Activated CD4-positive, alpha-beta T cell treated with anti-CD3 and anti-CD28 coated beads for 36 hours (primary cell): ENCODE measurements around the gene MACF1. TPM values are rescaled to one million over a fixed set of nuclear protein-coding genes. Genes with fewer than 3 reads are reported as not detected.
"Not testable (repeated sequence)": the region's sequence is repeated elsewhere in the genome, so short reads cannot be mapped to it uniquely, and the experiment has no call there.

Experiments used
- ATAC-seq: fragments of 200-7000 bp; cut with Tn5 transposase; one replicate; pipeline ENCODE4 v1.10.0; 2021; ENCODE audit warnings: mild to moderate bottlenecking, moderate library complexity
- CTCF ChIA-PET: fragments of 350-600 bp; sonication (Branson Sonifier 250); formaldehyde crosslinking; loops from one replicate; lab custom pipeline; 2021; ENCODE audit warnings: antibody characterized with exemption; lab: Charles Lee
- POLR2A ChIA-PET: fragments of 350-600 bp; sonication (Branson Sonifier 250); formaldehyde crosslinking; loops from one replicate; lab custom pipeline; 2021; ENCODE audit warnings: antibody characterized with exemption, inconsistent platforms; lab: Charles Lee
- DNase-seq: peaks from one replicate; pipeline ENCODE4 v3.0.0-alpha.2; 2020
- H3K27ac Mint-ChIP-seq: one replicate; pipeline ENCODE4 v1.8.0; 2021; ENCODE audit warnings: mixed read lengths
- H3K27me3 Mint-ChIP-seq: one replicate; pipeline ENCODE4 v1.8.0; 2021; ENCODE audit warnings: mixed read lengths
- H3K36me3 Mint-ChIP-seq: one replicate; pipeline ENCODE4 v1.8.0; 2021; ENCODE audit warnings: low read depth, mixed read lengths
- H3K4me1 Mint-ChIP-seq: one replicate; pipeline ENCODE4 v1.8.0; 2021; ENCODE audit warnings: mixed read lengths
- H3K4me3 Mint-ChIP-seq: one replicate; pipeline ENCODE4 v1.8.0; 2021; ENCODE audit warnings: mild to moderate bottlenecking, moderate library complexity, mixed read lengths
- H3K9me3 Mint-ChIP-seq: one replicate; pipeline ENCODE4 v1.8.0; 2021; ENCODE audit warnings: low read depth, mixed read lengths
- intact Hi-C, 2 experiments: fragments of 100-400 bp; cut with DNase I in 1 of 2; cut with micrococcal nuclease in 1 of 2; formaldehyde crosslinking; loops; one replicate each; pipeline versions ENCODE4 v1.14.2 to v1.15.1; 2022 to 2024; cut with DNase I, micrococcal nuclease
- total RNA-seq, 2 experiments: library from RNA; stranded (reverse); gene quantifications; one replicate each; pipeline ENCODE4 v1.2.3, GENCODE V29; 2021

Gene MACF1
- total RNA-seq, 2 experiments from 2014 or later = 192 to 195 TPM

DNA sequence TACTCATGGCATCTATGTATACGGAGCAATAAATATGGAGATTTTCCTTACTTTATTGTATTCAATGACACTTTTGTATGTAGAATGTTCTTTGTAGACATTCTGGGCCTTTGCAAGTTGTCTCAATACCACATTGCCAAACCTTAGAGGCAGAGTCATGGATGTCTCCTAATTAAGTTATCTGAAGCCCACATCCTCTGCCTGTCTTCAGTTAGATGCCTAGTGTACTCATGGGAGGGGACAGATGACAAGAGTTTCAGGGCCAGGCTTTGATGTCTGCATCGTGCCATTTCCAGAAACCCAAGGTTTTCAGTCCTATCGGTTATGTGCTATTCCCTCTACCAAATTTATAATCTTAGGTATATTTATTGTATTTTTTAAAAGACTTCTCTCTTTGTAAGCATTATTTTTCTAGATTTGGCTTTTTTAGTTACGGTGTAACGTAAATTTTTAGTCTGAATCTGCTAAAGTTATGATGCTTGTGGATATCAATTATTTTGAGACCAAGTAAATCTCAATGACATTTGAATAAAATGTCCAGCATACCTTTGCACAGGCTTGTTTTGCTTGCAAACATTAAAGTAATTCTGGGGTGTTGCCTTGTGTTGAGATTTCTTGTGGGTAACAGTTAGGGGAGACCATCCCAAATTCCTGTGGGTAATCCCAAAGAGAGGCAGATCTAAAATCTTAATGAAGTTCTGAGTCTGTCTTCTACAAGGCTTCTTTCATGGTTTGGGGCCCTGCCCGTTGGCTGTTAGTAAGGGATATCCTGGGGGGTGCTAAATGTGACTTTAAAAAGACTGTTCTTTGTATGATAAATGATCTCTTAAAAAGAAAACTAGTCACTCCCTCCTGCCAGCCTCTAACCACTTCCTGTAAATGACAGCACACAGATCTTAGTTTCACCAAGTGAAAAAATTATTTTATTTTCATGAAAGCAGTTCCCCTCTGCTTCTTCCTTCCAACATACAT lies 8.0 kb upstream of the MACF1 start:
- DNase-seq = peak; percentile 78
- ChIA-PET CTCF (interaction anchor here (0.8 to 1.2 kb wide), 3 partner anchors 12 to 99 kb away, joined by 3 to 5 read pairs (median 4); no protein-coding TSS in a partner anchor), POLR2A (interaction anchor here (1.3 kb wide), 1 partner anchor 13 kb away, joined by 3 read pairs; no protein-coding TSS in a partner anchor)
- Mint-ChIP-seq H3K36me3 (peaks cover 3% of the 10 kb centered on the region), H3K4me1 (peaks cover 84% of the 10 kb centered on the region), H3K27ac (peak overlapping the region; percentile 87), H3K4me3 (peak overlapping the region; percentile 54), H3K27me3 (no peaks in the 10 kb centered on the region), H3K9me3 (no peaks in the 10 kb centered on the region)
- intact Hi-C loops = loop anchor here (1.0 to 10.0 kb wide), 3 partner anchors 9 to 1188 kb away; partner anchors contain the start of gene RRAGC (in 1 of the 2)
- peak; percentile 42 for ATAC-seq

DNA sequence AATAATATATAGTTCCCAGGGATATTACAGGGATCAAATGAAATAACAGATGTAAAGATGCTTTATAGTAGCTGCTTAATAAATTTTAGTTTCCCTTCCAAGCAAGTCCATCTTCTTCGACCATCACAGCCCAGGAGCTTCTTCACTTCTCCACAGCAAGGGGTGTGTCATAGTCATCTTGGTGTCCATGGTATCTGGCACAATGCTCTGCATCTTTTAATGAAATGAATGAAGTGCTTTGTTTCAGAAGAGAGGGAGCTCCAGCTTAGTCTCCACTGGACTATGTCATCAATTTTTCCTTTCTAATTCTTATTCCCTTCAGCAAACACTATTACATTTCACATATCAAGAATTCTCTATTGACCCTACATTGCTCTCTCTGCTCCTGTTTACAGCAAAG lies 4.9 kb upstream of the MACF1 start:
- intact Hi-C loops = loop anchor here (10.0 kb wide), 2 partner anchors 345 to 1185 kb away; partner anchors contain the start of gene RRAGC (in 1 of the 2)
- Mint-ChIP-seq H3K4me1 (peaks cover 73% of the 10 kb centered on the region), H3K27me3 (no peaks in the 10 kb centered on the region), H3K4me3 (no peak overlapping the region), H3K27ac (peak overlapping the region; percentile 33), H3K36me3 (peaks cover 3% of the 10 kb centered on the region), H3K9me3 (no peaks in the 10 kb centered on the region)
- DNase-seq = no peak
- CTCF ChIA-PET = interaction anchor here (1.3 to 2.5 kb wide), 2 partner anchors 59 to 100 kb away, joined by 3 to 10 read pairs; no protein-coding TSS in a partner anchor
- POLR2A ChIA-PET = interaction anchor here (0.5 to 0.9 kb wide), 2 partner anchors 13 to 606 kb away, joined by 3 to 6 read pairs; no protein-coding TSS in a partner anchor
- ATAC-seq = no peak

DNA sequence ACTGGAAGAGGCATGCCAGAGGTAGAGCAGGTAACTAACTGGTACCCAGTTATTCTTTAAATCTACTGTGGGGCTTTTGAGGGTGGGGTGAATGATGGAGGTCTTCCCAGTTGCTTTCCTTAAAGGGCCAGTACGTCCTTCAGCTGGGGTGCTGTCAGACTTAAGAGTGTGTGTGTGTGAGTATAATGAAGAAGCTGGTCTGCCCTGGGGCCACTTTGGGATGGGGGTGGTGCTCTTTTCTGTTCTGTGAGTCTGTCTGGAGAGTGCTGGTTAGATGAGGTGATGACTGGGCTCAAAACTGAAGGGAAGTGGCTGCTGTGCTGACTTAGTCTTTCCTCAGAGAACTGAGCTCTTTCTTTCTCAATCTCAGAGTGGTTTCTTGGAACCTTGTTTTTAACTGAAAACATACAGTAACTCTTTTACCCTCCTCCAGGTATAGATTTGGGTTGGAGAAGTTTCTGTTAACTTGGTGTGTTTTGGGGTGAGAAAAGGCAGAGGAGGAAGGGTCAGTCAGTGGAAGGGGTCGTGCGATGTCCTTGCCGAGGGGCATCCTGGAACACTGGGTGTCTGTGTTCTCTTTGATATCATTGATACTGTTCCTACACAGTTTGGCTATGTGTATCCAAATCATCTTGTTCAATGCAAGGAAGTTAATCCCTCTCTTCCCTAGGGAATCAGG lies 746 bp downstream of the MACF1 start:
- Mint-ChIP-seq H3K36me3 (peaks cover 8% of the 10 kb centered on the region), H3K4me1 (peaks cover 58% of the 10 kb centered on the region), H3K9me3 (no peaks in the 10 kb centered on the region), H3K27me3 (no peaks in the 10 kb centered on the region), H3K27ac (peak overlapping the region; percentile 96), H3K4me3 (peak overlapping the region; percentile 84)
- ATAC-seq = peak; percentile 91
- CTCF ChIA-PET = interaction anchor here (0.6 to 4.9 kb wide), 14 partner anchors 10 to 238 kb away, joined by 3 to 107 read pairs (median 7); no protein-coding TSS in a partner anchor
- peak; percentile 84 for DNase-seq
- POLR2A ChIA-PET = interaction anchor here (0.6 to 2.3 kb wide), 13 partner anchors 10 to 284 kb away, joined by 3 to 48 read pairs (median 3); no protein-coding TSS in a partner anchor
- intact Hi-C loops = loop anchor here (1.0 to 5.0 kb wide), 7 partner anchors 8 to 178 kb away; partner anchors contain the start of gene NDUFS5 (in 1 of the 2)

DNA sequence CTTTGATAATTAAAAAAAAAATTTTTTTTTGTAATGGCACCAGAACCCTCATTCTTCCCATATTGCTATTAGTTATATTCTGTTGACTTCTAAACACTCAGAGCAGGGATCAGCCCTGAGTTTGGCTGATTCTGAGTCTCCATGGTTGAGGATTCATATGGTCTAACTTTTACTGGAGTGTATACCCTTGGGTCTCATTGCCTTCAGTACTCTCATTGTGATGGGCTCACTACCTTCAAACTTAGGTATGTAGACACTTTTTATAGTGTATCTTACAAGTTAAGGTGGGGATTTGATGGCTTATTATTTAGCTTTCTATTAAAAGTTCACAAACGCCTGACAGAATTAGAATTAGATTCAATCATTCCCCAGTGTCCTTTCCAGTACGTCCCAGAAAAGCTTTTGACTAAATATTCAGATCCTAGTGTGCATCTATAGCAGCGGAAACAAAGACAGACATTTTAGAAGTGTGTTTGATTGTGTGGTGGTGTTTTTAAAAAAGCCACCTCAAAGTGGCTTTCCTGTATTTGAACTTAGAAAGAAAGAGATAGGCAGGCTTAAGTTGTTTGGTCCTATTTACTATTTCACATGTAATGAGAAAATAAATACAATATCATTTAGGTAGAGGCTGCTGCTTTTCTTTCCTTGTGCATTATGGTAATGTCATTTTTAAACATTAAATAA lies 1.4 kb downstream of the MACF1 start:
- CTCF ChIA-PET = interaction anchor here (0.6 to 4.9 kb wide), 15 partner anchors 10 to 226 kb away, joined by 3 to 107 read pairs (median 7); no protein-coding TSS in a partner anchor
- Mint-ChIP-seq H3K27ac (peak overlapping the region; percentile 96), H3K36me3 (peaks cover 10% of the 10 kb centered on the region), H3K4me1 (peaks cover 57% of the 10 kb centered on the region), H3K9me3 (no peaks in the 10 kb centered on the region), H3K27me3 (no peaks in the 10 kb centered on the region), H3K4me3 (peak overlapping the region; percentile 84)
- DNase-seq (no peak), ATAC-seq (peak; percentile 25)
- intact Hi-C loops = loop anchor here (1.0 to 5.0 kb wide), 7 partner anchors 9 to 179 kb away; partner anchors contain the start of gene NDUFS5 (in 1 of the 2)
- POLR2A ChIA-PET = interaction anchor here (0.6 to 2.3 kb wide), 12 partner anchors 9 to 283 kb away, joined by 3 to 48 read pairs (median 3); no protein-coding TSS in a partner anchor

DNA sequence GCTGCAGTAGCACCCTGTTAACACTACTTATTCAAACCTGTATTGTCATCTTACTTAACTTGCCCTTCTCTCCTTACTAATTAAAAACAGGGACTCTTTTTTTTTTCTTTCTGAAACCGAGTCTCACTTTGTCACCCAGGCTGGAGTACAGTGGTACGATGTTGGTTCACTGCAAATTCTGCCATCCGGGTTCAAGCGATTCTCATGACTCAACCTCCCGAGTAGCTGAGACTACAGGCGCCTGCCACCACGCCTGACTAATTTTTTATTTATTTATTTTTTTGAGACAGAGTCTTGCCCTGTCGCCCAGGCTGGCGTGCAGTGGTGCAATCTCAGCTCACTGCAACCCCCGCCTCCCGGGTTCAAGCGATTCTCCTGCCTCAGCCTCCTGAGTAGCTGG lies 3.9 kb downstream of the MACF1 start:
- not testable (repeated sequence) for ATAC-seq, H3K27me3 Mint-ChIP-seq, H3K9me3 Mint-ChIP-seq, H3K4me3 Mint-ChIP-seq, H3K36me3 Mint-ChIP-seq
- Mint-ChIP-seq H3K4me1 (peaks cover 47% of the 10 kb centered on the region), H3K27ac (peak overlapping the region; percentile 80)
- peak; percentile 25 for DNase-seq
- intact Hi-C loops = loop anchor here in 1 of 2 experiments (5.0 kb wide), 1 partner anchor 181 kb away; the partner anchor contains the start of gene NDUFS5
- ChIA-PET POLR2A (interaction anchor here (0.7 kb wide), 1 partner anchor 19 kb away, joined by 4 read pairs; no protein-coding TSS in a partner anchor), CTCF (interaction anchor here (2.2 to 4.9 kb wide), 3 partner anchors 16 to 50 kb away, joined by 8 to 107 read pairs (median 8); no protein-coding TSS in a partner anchor)

DNA sequence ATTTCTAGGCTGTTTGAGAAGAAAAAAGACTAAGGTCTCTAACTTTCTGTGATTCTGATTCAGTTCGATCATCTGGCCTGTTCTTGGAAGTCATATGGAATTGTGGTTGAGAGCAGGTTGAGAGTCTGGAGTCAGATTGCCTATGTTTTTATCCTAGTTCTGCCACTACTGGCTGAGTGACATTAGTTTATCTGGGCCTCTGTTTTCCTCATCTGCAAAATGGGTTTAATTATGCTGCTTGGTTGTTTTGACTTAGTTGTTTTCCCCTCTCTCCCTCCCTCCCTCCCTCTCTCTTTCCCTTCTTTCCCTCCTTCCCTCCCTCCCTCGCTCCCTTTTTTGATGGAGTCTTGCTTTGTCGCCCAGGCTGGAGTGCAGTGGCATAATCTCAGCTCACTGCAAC lies 6.2 kb downstream of the MACF1 start:
- POLR2A ChIA-PET = interaction anchor here (0.6 kb wide), 1 partner anchor 429 kb away, joined by 3 read pairs; no protein-coding TSS in a partner anchor

DNA sequence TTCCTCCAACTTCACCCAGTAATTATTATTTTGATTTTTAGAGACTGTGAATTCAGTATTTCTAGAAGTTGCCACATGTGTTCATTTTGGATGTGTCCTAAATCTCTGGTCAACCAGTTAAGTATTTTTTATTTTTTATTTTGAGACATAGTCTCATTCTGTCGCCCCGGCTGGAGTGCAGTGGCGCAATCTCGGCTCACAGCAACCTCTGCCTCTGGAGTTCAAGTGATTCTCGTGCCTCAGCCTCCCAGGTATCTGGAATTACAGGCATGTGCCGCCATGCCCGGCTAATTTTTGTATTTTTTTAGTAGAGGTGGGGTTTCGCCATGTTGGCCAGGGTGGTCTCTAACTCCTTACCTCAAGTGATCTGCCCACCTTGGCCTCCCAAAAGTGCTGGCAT lies 8.0 kb downstream of the MACF1 start:
- intact Hi-C loops = no loop called here
- Mint-ChIP-seq H3K36me3 (peaks cover 14% of the 10 kb centered on the region), H3K4me3 (no peak overlapping the region), H3K27ac (no peak overlapping the region), H3K9me3 (no peaks in the 10 kb centered on the region), H3K27me3 (no peaks in the 10 kb centered on the region), H3K4me1 (peaks cover 46% of the 10 kb centered on the region)
- ChIA-PET CTCF (interaction anchor here (1.0 to 1.3 kb wide), 2 partner anchors 20 to 46 kb away, joined by 3 to 6 read pairs; no protein-coding TSS in a partner anchor), POLR2A (interaction anchor here (0.7 kb wide), 1 partner anchor 186 kb away, joined by 3 read pairs; no protein-coding TSS in a partner anchor)
- DNase-seq (no peak), ATAC-seq (no peak)

More for the DNA sequence above, 6.2 kb downstream of the MACF1 start:
- DNase-seq (no peak), ATAC-seq (no peak)
- Mint-ChIP-seq H3K9me3 (no peaks in the 10 kb centered on the region), H3K36me3 (peaks cover 13% of the 10 kb centered on the region), H3K27ac (no peak overlapping the region), H3K4me3 (no peak overlapping the region), H3K27me3 (no peaks in the 10 kb centered on the region), H3K4me1 (peaks cover 50% of the 10 kb centered on the region)
- intact Hi-C loops = no loop called here
- CTCF ChIA-PET = interaction anchor here (0.5 to 2.2 kb wide), 5 partner anchors 10 to 334 kb away, joined by 3 to 8 read pairs (median 3); no protein-coding TSS in a partner anchor

DNA sequence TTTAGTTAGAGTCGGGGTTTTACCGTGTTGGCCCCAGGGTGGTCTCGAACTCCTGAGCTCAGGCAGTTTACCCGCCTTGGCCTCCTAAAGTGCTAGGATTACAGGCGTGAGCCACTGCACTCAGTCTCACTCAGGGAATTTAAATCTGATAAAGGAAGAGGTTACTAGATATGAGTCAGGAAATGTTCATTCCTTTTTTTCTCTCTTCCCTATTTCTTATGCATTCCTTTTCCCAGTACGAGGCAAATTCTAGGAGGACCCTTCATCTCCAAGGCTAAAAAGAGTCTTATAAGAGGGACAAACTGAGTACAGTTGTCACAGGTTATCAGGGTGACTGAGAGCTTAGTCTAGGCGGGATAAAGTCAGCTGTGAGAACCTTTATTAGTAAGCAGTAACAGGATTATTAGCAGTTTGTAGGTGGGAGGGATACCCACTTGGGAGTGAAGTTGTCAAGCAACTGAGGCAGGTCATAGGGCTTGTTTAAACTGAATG lies 9.1 kb downstream of the MACF1 start:
- ChIA-PET CTCF (interaction anchor here (0.6 to 6.2 kb wide), 10 partner anchors 8 to 189 kb away, joined by 3 to 75 read pairs (median 4); partner anchors contain the start of gene MACF1), POLR2A (interaction anchor here (0.7 kb wide), 1 partner anchor 187 kb away, joined by 3 read pairs; no protein-coding TSS in a partner anchor)
- Mint-ChIP-seq H3K36me3 (peaks cover 14% of the 10 kb centered on the region), H3K4me3 (no peak overlapping the region), H3K27me3 (no peaks in the 10 kb centered on the region), H3K4me1 (peaks cover 47% of the 10 kb centered on the region), H3K9me3 (no peaks in the 10 kb centered on the region), H3K27ac (no peak overlapping the region)
- no peak for DNase-seq
- no peak for ATAC-seq
- intact Hi-C loops = no loop called here

DNA sequence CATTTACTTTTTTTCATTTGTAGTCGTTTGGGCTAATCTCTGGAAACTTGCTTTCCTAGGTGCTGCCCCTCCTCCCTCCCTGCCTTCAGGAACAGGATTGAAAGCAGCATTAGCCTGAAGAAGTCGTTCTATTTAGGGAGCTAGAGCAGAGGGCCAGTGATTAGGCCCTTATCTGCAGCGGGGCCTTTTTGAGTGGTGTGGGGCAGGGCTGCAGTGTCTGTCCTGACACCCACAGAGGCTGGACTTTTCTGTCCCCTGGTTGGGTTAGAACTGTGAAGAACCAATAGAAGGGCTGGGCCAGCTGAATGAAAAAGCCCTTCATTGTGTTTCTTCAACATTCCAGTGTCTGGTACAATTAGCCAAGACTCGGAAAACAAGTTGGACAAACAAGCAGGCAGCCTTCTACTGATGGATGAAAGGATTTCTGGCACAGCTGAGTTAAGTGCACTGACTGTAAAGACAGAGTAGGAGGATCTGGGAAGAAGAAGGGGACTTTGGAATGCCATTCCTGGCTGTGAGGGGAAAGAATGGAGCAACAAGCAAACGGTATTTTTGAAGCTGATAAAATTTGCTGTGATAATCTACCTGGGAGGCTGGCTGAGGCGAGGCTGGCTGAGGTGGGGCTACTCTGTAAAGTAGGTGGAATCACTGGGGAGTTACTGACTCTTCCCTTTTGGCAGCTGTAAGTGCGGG lies 9.7 kb downstream of the MACF1 start:
- no peaks in the 10 kb centered on the region for H3K27me3 Mint-ChIP-seq
- CTCF ChIA-PET = interaction anchor here (0.7 to 6.2 kb wide), 14 partner anchors 8 to 64 kb away, joined by 3 to 75 read pairs (median 5); partner anchors contain the start of gene MACF1
- ATAC-seq (no peak), DNase-seq (no peak)
- intact Hi-C loops = no loop called here
- no peak overlapping the region for H3K4me3 Mint-ChIP-seq
- peaks cover 19% of the 10 kb centered on the region for H3K36me3 Mint-ChIP-seq
- no peaks in the 10 kb centered on the region for H3K9me3 Mint-ChIP-seq
- POLR2A ChIA-PET = interaction anchor here (1.1 to 2.0 kb wide), 3 partner anchors 9 to 21 kb away, joined by 4 to 17 read pairs (median 6); partner anchors contain the start of gene MACF1
- peak overlapping the region; percentile 97 for H3K27ac Mint-ChIP-seq
- peaks cover 52% of the 10 kb centered on the region for H3K4me1 Mint-ChIP-seq
